Measurements from ENCODE around the gene KRT75.

- TF ChIP-seq ESRRA (CRISPR knock-in tag; IDR thresholded peaks at IDR 0.05; ENCODE audit: borderline replicate concordance) (no peak), E2F1 (CRISPR knock-in tag; IDR thresholded peaks at IDR 0.05) (no peak), PREB (CRISPR knock-in tag; IDR thresholded peaks at IDR 0.05; ENCODE audit: borderline replicate concordance) (no peak), KAT7 (CRISPR knock-in tag; IDR thresholded peaks at IDR 0.05; ENCODE audit: borderline replicate concordance) (no peak)
- TF ChIP-seq, protein P1, sequence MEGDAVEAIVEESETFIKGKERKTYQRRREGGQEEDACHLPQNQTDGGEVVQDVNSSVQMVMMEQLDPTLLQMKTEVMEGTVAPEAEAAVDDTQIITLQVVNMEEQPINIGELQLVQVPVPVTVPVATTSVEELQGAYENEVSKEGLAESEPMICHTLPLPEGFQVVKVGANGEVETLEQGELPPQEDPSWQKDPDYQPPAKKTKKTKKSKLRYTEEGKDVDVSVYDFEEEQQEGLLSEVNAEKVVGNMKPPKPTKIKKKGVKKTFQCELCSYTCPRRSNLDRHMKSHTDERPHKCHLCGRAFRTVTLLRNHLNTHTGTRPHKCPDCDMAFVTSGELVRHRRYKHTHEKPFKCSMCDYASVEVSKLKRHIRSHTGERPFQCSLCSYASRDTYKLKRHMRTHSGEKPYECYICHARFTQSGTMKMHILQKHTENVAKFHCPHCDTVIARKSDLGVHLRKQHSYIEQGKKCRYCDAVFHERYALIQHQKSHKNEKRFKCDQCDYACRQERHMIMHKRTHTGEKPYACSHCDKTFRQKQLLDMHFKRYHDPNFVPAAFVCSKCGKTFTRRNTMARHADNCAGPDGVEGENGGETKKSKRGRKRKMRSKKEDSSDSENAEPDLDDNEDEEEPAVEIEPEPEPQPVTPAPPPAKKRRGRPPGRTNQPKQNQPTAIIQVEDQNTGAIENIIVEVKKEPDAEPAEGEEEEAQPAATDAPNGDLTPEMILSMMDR (IDR thresholded peaks at IDR 0.05), result no peak
Observed at GRCh38 chr12:52399756-52400155, 34.4 kb downstream of the KRT75 start.
